ENCODE measurements around the gene DPH5. TPM values are rescaled to one million over a fixed set of nuclear protein-coding genes. Genes with fewer than 3 reads are reported as not detected.

DPH5 gene
- total and polyA plus RNA-seq, 2 of the 4 experiments (the other 2 are of a cell fraction), result 32.3 to 42.0 TPM

DNA sequence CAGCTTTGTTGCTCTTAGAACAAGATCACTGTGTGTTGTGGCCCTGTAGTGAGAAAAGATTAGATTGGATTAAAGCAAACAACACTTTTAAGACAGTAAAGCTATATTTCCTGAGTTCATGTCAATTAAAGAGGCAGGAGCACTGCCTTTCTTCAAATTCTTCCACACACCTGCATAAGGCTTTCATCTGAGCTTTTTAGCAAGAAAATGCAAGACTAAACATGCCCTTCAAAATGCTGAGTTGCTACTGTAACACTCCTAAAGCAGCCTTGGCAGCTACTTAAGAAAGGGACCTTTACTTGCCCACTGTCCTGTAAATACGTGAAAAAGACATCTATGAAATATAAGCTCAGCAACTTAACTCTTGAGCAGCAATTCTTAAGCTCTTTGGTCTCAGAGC, 11.8 kb downstream of the DPH5 start:
- Histone ChIP-seq H3K36me3 (ENCODE audit: control insufficient read depth, insufficient read depth, low read length) (peaks cover 3% of the 10 kb centered on the region; the same call in 1 of the 2 replicates), H4K20me1 (ENCODE audit: insufficient read depth, low read length) (no peaks in the 10 kb centered on the region), H2AK9ac (replicated peaks; ENCODE audit: low read depth, low read length, poor library complexity) (no peak overlapping the region), H3K4me3 (ENCODE audit: insufficient read depth, low read depth, low read length) (no peak overlapping the region), H2BK20ac (ENCODE audit: low read depth, low read length) (no peak overlapping the region), H4K8ac (ENCODE audit: low read depth in 2 of 2, low read length in 2 of 2) (no peak overlapping the region), H2AFZ (replicated peaks; ENCODE audit: low read length, poor library complexity) (no peak overlapping the region), H3K79me1 (ENCODE audit: low read depth in 1 of 2, low read length in 2 of 2) (no peaks in the 10 kb centered on the region; a peak in 1 of 4 replicates), H3K56ac (ENCODE audit: extremely low read depth, insufficient read depth, low read length) (no peak overlapping the region), H3K27ac (ENCODE audit: insufficient read depth, low read length) (no peak overlapping the region), H2BK120ac (ENCODE audit: low read depth, low read length) (no peak overlapping the region), H3K18ac (ENCODE audit: low read depth, low read length) (no peak overlapping the region), H4K91ac (ENCODE audit: insufficient read depth, low read depth, low read length) (no peak overlapping the region), H3K27me3 (ENCODE audit: control insufficient read depth, insufficient read depth, low read length) (no peaks in the 10 kb centered on the region), H4K5ac (ENCODE audit: low read depth, low read length) (no peak overlapping the region), H3K4me1 (ENCODE audit: control insufficient read depth, insufficient read depth, low read length) (no peaks in the 10 kb centered on the region), H3K14ac (replicated peaks; ENCODE audit: low read depth, low read length) (no peak overlapping the region), H3K9me1 (ENCODE audit: insufficient read depth, low read length) (no peaks in the 10 kb centered on the region), H2BK5ac (ENCODE audit: low read depth, low read length, poor library complexity, severe bottlenecking) (no peak overlapping the region), H3K9me3 (ENCODE audit: control insufficient read depth, insufficient read depth, low read length) (no peaks in the 10 kb centered on the region), H3K9ac (ENCODE audit: low read depth, low read length) (no peak overlapping the region), H3K4ac (ENCODE audit: low read depth, low read length) (no peak overlapping the region), H2AK5ac (ENCODE audit: low read depth, low read length) (no peak overlapping the region), H3K23ac (ENCODE audit: low read depth, low read length) (no peak overlapping the region), H2BK15ac (ENCODE audit: low read depth, low read length) (no peak overlapping the region), H3K4me2 (ENCODE audit: low read depth, low read length) (no peak overlapping the region)
- no TSS peak for BruUV-seq (replicated peaks)
- DNase-seq (no peak), ATAC-seq (ENCODE audit: low read depth) (no peak)
- no CpG with 5 or more reads among the region's 1 CpG for WGBS, 2 experiments (ENCODE audit: extremely low coverage in 2 of 2, insufficient read length in 1 of 2)
- dilution Hi-C loops (cut with HindIII; ENCODE audit: low sequenced_read_pairs, unreplicated experiment) (no loop called here), in situ Hi-C loops (cut with MboI; ENCODE audit: low sequenced_read_pairs) (no loop called here), intact Hi-C loops (cut with micrococcal nuclease) (no loop called here)
- CTCF ChIA-PET, result interaction anchor here (1.0 kb wide), 1 partner anchor 225 kb away, joined by 3 read pairs; no protein-coding TSS in a partner anchor
- POLR2A ChIA-PET (ENCODE audit: unreplicated experiment), result no interaction called here
- TF ChIP-seq CHD1 (IDR thresholded peaks at IDR 0.05; ENCODE audit: low read depth, low read length), result no peak
- no peak for TF ChIP-seq RFX5 (IDR thresholded peaks at IDR 0.05; ENCODE audit: low read depth, low read length)
- TF ChIP-seq CEBPB (IDR thresholded peaks at IDR 0.05; ENCODE audit: low read depth, low read length), result no peak
- no peak for TF ChIP-seq RCOR1 (IDR thresholded peaks at IDR 0.05; ENCODE audit: insufficient replicate concordance, low read length)
- TF ChIP-seq, protein P1, sequence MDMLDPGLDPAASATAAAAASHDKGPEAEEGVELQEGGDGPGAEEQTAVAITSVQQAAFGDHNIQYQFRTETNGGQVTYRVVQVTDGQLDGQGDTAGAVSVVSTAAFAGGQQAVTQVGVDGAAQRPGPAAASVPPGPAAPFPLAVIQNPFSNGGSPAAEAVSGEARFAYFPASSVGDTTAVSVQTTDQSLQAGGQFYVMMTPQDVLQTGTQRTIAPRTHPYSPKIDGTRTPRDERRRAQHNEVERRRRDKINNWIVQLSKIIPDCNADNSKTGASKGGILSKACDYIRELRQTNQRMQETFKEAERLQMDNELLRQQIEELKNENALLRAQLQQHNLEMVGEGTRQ (IDR thresholded peaks at IDR 0.05; ENCODE audit: low read depth, low read length), result no peak
